ENCODE results near the gene SETDB2.
A peak's percentile ranks its signal among the peaks of the same experiment; 100 is the strongest.

SETDB2 gene

GRCh38 chr13:49464085-49464484 lies 20.0 kb downstream of the SETDB2 start:
- no peaks in the 10 kb centered on the region for H3K27me3 ChIP-seq (ENCODE audit: control insufficient read depth in 1 of 2, insufficient read depth in 2 of 2, low read length in 2 of 2)
- no peak overlapping the region for H3K9ac ChIP-seq (ENCODE audit: low read depth in 1 of 2, low read length in 2 of 2)
- H3K36me3 ChIP-seq (ENCODE audit: control insufficient read depth in 1 of 2, insufficient read depth in 2 of 2, low read length in 2 of 2): peaks cover 23 to 47% of the 10 kb centered on the region in 2 donors
- no peaks in the 10 kb centered on the region for H3K4me1 ChIP-seq (ENCODE audit: control insufficient read depth in 1 of 2, insufficient read depth in 2 of 2, low read length in 2 of 2)
- peaks cover 7 to 16% of the 10 kb centered on the region in 2 donors for H3K9me3 ChIP-seq (ENCODE audit: control insufficient read depth in 1 of 2, low read length in 2 of 2)
- H3K4me3 ChIP-seq (ENCODE audit: low read depth in 1 of 2, low read length in 2 of 2): no peak overlapping the region
- H3K27ac ChIP-seq (ENCODE audit: low read depth, low read length): no peak overlapping the region

GRCh38 chr13:49464621-49465325 lies 20.7 kb downstream of the SETDB2 start:
- H3K9me3 ChIP-seq (ENCODE audit: control insufficient read depth in 1 of 2, low read length in 2 of 2): peaks cover 7 to 16% of the 10 kb centered on the region in 2 donors
- peaks cover 23 to 51% of the 10 kb centered on the region in 2 donors for H3K36me3 ChIP-seq (ENCODE audit: control insufficient read depth in 1 of 2, insufficient read depth in 2 of 2, low read length in 2 of 2)
- H3K9ac ChIP-seq (ENCODE audit: low read depth in 1 of 2, low read length in 2 of 2): no peak overlapping the region
- no peak overlapping the region for H3K27ac ChIP-seq (ENCODE audit: low read depth, low read length)
- H3K4me3 ChIP-seq (ENCODE audit: low read depth in 1 of 2, low read length in 2 of 2): no peak overlapping the region
- H3K4me1 ChIP-seq (ENCODE audit: control insufficient read depth in 1 of 2, insufficient read depth in 2 of 2, low read length in 2 of 2): no peaks in the 10 kb centered on the region
- H3K27me3 ChIP-seq (ENCODE audit: control insufficient read depth in 1 of 2, insufficient read depth in 2 of 2, low read length in 2 of 2): no peaks in the 10 kb centered on the region

- peaks cover 7 to 16% of the 10 kb centered on the region in 2 donors for H3K9me3 ChIP-seq (ENCODE audit: control insufficient read depth in 1 of 2, low read length in 2 of 2)
- H3K9ac ChIP-seq (ENCODE audit: low read depth in 1 of 2, low read length in 2 of 2): no peak overlapping the region
- peak overlapping the region; percentile 39 for H3K27ac ChIP-seq (ENCODE audit: low read depth, low read length)
- H3K4me3 ChIP-seq (ENCODE audit: low read depth in 1 of 2, low read length in 2 of 2): no peak overlapping the region
- H3K27me3 ChIP-seq (ENCODE audit: control insufficient read depth in 1 of 2, insufficient read depth in 2 of 2, low read length in 2 of 2): no peaks in the 10 kb centered on the region
- peaks cover 23 to 57% of the 10 kb centered on the region in 2 donors for H3K36me3 ChIP-seq (ENCODE audit: control insufficient read depth in 1 of 2, insufficient read depth in 2 of 2, low read length in 2 of 2)
- H3K4me1 ChIP-seq (ENCODE audit: control insufficient read depth in 1 of 2, insufficient read depth in 2 of 2, low read length in 2 of 2): no peaks in the 10 kb centered on the region
Measured at GRCh38 chr13:49466292-49466838, 22.3 kb downstream of the SETDB2 start.

GRCh38 chr13:49472186-49472585 lies 28.1 kb downstream of the SETDB2 start:
- peaks cover 26 to 43% of the 10 kb centered on the region in 2 donors for H3K36me3 ChIP-seq (ENCODE audit: control insufficient read depth in 1 of 2, insufficient read depth in 2 of 2, low read length in 2 of 2)
- H3K4me1 ChIP-seq (ENCODE audit: control insufficient read depth in 1 of 2, insufficient read depth in 2 of 2, low read length in 2 of 2): no peaks in the 10 kb centered on the region
- no peak overlapping the region for H3K9ac ChIP-seq (ENCODE audit: low read depth in 1 of 2, low read length in 2 of 2)
- no peak overlapping the region for H3K27ac ChIP-seq (ENCODE audit: low read depth, low read length)
- no peak overlapping the region for H3K4me3 ChIP-seq (ENCODE audit: low read depth in 1 of 2, low read length in 2 of 2)
- H3K27me3 ChIP-seq (ENCODE audit: control insufficient read depth in 1 of 2, insufficient read depth in 2 of 2, low read length in 2 of 2): no peaks in the 10 kb centered on the region
- no peaks in the 10 kb centered on the region for H3K9me3 ChIP-seq (ENCODE audit: control insufficient read depth in 1 of 2, low read length in 2 of 2)

GRCh38 chr13:49476529-49476928 lies 32.5 kb downstream of the SETDB2 start:
- no peaks in the 10 kb centered on the region for H3K9me3 ChIP-seq (ENCODE audit: control insufficient read depth in 1 of 2, low read length in 2 of 2)
- H3K27ac ChIP-seq (ENCODE audit: low read depth, low read length): no peak overlapping the region
- peaks cover 33 to 52% of the 10 kb centered on the region in 2 donors for H3K36me3 ChIP-seq (ENCODE audit: control insufficient read depth in 1 of 2, insufficient read depth in 2 of 2, low read length in 2 of 2)
- no peak overlapping the region for H3K9ac ChIP-seq (ENCODE audit: low read depth in 1 of 2, low read length in 2 of 2)
- H3K27me3 ChIP-seq (ENCODE audit: control insufficient read depth in 1 of 2, insufficient read depth in 2 of 2, low read length in 2 of 2): no peaks in the 10 kb centered on the region
- no peak overlapping the region for H3K4me3 ChIP-seq (ENCODE audit: low read depth in 1 of 2, low read length in 2 of 2)
- peaks cover 0 to 4% of the 10 kb centered on the region in 2 donors for H3K4me1 ChIP-seq (ENCODE audit: control insufficient read depth in 1 of 2, insufficient read depth in 2 of 2, low read length in 2 of 2)

GRCh38 chr13:49481788-49482187 lies 37.7 kb downstream of the SETDB2 start:
- Histone ChIP-seq H3K27ac (ENCODE audit: low read depth, low read length) (no peak overlapping the region), H3K4me3 (ENCODE audit: low read depth in 1 of 2, low read length in 2 of 2) (no peak overlapping the region)

GRCh38 chr13:49488563-49488962 lies 44.5 kb downstream of the SETDB2 start:
- no peak overlapping the region for H3K9ac ChIP-seq (ENCODE audit: low read depth in 1 of 2, low read length in 2 of 2)
- no peak overlapping the region for H3K4me3 ChIP-seq (ENCODE audit: low read depth in 1 of 2, low read length in 2 of 2)
- H3K4me1 ChIP-seq (ENCODE audit: control insufficient read depth in 1 of 2, insufficient read depth in 2 of 2, low read length in 2 of 2): no peaks in the 10 kb centered on the region
- H3K9me3 ChIP-seq (ENCODE audit: control insufficient read depth in 1 of 2, low read length in 2 of 2): no peaks in the 10 kb centered on the region
- H3K27ac ChIP-seq (ENCODE audit: low read depth, low read length): no peak overlapping the region
- peaks cover 0 to 29% of the 10 kb centered on the region in 2 donors for H3K36me3 ChIP-seq (ENCODE audit: control insufficient read depth in 1 of 2, insufficient read depth in 2 of 2, low read length in 2 of 2)
- H3K27me3 ChIP-seq (ENCODE audit: control insufficient read depth in 1 of 2, insufficient read depth in 2 of 2, low read length in 2 of 2): no peaks in the 10 kb centered on the region

More at GRCh38 chr13:49481788-49482187, 37.7 kb downstream of the SETDB2 start:
- H3K36me3 ChIP-seq (ENCODE audit: control insufficient read depth in 1 of 2, insufficient read depth in 2 of 2, low read length in 2 of 2): peaks cover 17 to 59% of the 10 kb centered on the region in 2 donors
- H3K9ac ChIP-seq (ENCODE audit: low read depth in 1 of 2, low read length in 2 of 2): no peak overlapping the region
- H3K27me3 ChIP-seq (ENCODE audit: control insufficient read depth in 1 of 2, insufficient read depth in 2 of 2, low read length in 2 of 2): no peaks in the 10 kb centered on the region
- no peaks in the 10 kb centered on the region for H3K9me3 ChIP-seq (ENCODE audit: control insufficient read depth in 1 of 2, low read length in 2 of 2)
- H3K4me1 ChIP-seq (ENCODE audit: control insufficient read depth in 1 of 2, insufficient read depth in 2 of 2, low read length in 2 of 2): peaks cover 0 to 4% of the 10 kb centered on the region in 2 donors

- Histone ChIP-seq H3K27ac (ENCODE audit: low read depth, low read length) (no peak overlapping the region), H3K4me3 (ENCODE audit: low read depth in 1 of 2, low read length in 2 of 2) (peak overlapping the region; percentile 70 to 81), H3K36me3 (ENCODE audit: control insufficient read depth in 1 of 2, insufficient read depth in 2 of 2, low read length in 2 of 2) (peaks cover 0 to 10% of the 10 kb centered on the region in 2 donors), H3K4me1 (ENCODE audit: control insufficient read depth in 1 of 2, insufficient read depth in 2 of 2, low read length in 2 of 2) (peaks cover 16% of the 10 kb centered on the region in 2 donors), H3K27me3 (ENCODE audit: control insufficient read depth in 1 of 2, insufficient read depth in 2 of 2, low read length in 2 of 2) (no peaks in the 10 kb centered on the region), H3K9ac (ENCODE audit: low read depth in 1 of 2, low read length in 2 of 2) (peak overlapping the region; percentile 67 to 96), H3K9me3 (ENCODE audit: control insufficient read depth in 1 of 2, low read length in 2 of 2) (no peaks in the 10 kb centered on the region)
Measured at GRCh38 chr13:49494645-49495044, 50.6 kb downstream of the SETDB2 start.

- Histone ChIP-seq H3K4me3 (ENCODE audit: low read depth in 1 of 2, low read length in 2 of 2) (peak within 1 kb of the TSS; percentile 70 to 81), H3K4me1 (ENCODE audit: control insufficient read depth in 1 of 2, insufficient read depth in 2 of 2, low read length in 2 of 2) (peaks cover 18% of the 10 kb centered on the region in 2 donors), H3K36me3 (ENCODE audit: control insufficient read depth in 1 of 2, insufficient read depth in 2 of 2, low read length in 2 of 2) (peaks cover 0 to 10% of the 10 kb centered on the region in 2 donors), H3K9me3 (ENCODE audit: control insufficient read depth in 1 of 2, low read length in 2 of 2) (no peaks in the 10 kb centered on the region), H3K27ac (ENCODE audit: low read depth, low read length) (peak within 1 kb of the TSS; percentile 98), H3K9ac (ENCODE audit: low read depth in 1 of 2, low read length in 2 of 2) (peak within 1 kb of the TSS; percentile 76 to 96), H3K27me3 (ENCODE audit: control insufficient read depth in 1 of 2, insufficient read depth in 2 of 2, low read length in 2 of 2) (no peaks in the 10 kb centered on the region)
Measured at GRCh38 chr13:49495783-49496762, 52.0 kb downstream of the SETDB2 start, which contains the start of gene PHF11. TSS of gene PHF11 (plus strand) at chr13:49495953. CDS start at chr13:49496002, 49 bp downstream.

All from duodenal mucosa (tissue), 2 donors.